ENCODE data around the gene CELA2A. TPM values are rescaled to one million over a fixed set of nuclear protein-coding genes. Genes with fewer than 3 reads are reported as not detected.
A peak's percentile ranks its signal among the peaks of the same experiment; 100 is the strongest.

Gene CELA2A
- 0.55 TPM in 1 of 2 replicates, not detected in the other for total RNA-seq (2014; rRNA removed; shearing (Covaris generic))

DNA sequence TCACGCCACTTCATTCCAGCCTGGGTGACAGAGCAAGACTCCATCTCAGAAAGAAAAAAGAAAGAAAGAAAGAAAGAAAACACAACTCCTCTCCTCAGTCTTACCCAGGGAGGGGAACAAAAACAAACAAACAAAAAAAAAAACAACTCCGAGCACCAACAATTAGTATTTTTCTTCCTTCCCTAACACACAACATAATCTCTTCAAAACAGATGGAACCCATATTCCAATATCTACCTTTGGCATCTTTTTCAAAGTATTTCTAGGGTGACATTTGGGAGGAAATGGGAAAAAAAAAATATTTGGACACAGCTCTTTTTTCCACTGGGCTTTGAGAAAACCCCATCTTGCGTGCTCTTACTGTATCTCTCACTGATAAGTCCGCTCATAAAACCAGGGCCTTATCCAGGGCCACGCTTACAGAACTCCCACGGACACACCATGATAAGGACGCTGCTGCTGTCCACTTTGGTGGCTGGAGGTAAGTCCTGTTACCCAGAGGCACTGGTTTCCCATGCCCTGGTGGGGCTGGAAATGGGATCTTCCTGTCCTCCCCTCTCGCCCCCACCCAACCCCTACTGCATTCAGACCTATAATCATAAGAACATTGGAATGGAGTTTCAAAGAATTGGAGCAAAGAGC, at the start of gene CELA2A:
Gene CELA2A (plus strand): TSS at position 420 of the 642 bp plus-strand sequence. CDS start 22 bp downstream, at position 442.
- Histone ChIP-seq H3K4me3 (no peak within 1 kb of the TSS), H3K4me1 (peaks cover 38% of the 10 kb centered on the region), H3K36me3 (no peaks in the 10 kb centered on the region), H3K27ac (no peak within 1 kb of the TSS), H3K27me3 (no peaks in the 10 kb centered on the region), H3K9me3 (replicated peaks) (no peaks in the 10 kb centered on the region)
- DNase-seq = no peak

DNA sequence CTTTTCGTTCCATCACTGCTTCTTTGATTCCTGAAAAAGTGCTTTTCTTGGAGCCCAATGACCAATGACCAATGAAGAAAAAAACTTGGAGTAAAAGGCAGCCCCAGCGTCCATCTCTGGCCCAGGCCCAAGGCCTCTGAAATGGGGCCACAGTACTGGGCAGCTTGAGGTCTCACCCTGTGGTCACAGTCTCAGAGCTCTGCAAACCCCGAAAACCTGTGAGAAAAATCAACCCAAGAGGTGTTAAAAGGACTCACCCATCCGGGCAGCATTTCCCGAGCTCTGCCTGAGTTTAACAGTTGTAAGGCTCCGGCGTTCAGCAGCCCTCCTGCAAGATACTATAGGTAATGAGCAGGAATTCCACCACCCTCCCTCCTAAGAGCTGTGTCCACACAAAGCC, 49.0 kb upstream of the CELA2A start:
- peaks cover 13% of the 10 kb centered on the region for H3K4me1 ChIP-seq
- no peak overlapping the region for H3K27ac ChIP-seq
- no peak overlapping the region for H3K4me3 ChIP-seq
- H3K9me3 ChIP-seq (replicated peaks) = no peaks in the 10 kb centered on the region
- no peaks in the 10 kb centered on the region for H3K27me3 ChIP-seq
- H3K36me3 ChIP-seq = peaks cover 2% of the 10 kb centered on the region; the same call in 1 of the 2 replicates
- no peak for DNase-seq

- no peak for DNase-seq
- H3K27ac ChIP-seq = peak overlapping the region; percentile 39
- peaks cover 21% of the 10 kb centered on the region for H3K4me1 ChIP-seq
- H3K36me3 ChIP-seq = peaks cover 9% of the 10 kb centered on the region; the same call in 1 of the 2 replicates
- H3K9me3 ChIP-seq (replicated peaks) = no peaks in the 10 kb centered on the region
- peak overlapping the region; percentile 86 for H3K4me3 ChIP-seq
- H3K27me3 ChIP-seq = no peaks in the 10 kb centered on the region
Observed at GRCh38 chr1:15408890-15409387, 47.6 kb upstream of the CELA2A start.

GRCh38 chr1:15409388-15410222, 46.9 kb upstream of the CELA2A start, which contains the start of gene EFHD2:
Gene EFHD2 (plus strand): TSS chr1:15409888. CDS start chr1:15409972, 84 bp downstream.
- peaks cover 14% of the 10 kb centered on the region; the same call in 1 of the 2 replicates for H3K36me3 ChIP-seq
- no peaks in the 10 kb centered on the region for H3K27me3 ChIP-seq
- DNase-seq = peak; percentile 93 to 94
- H3K9me3 ChIP-seq (replicated peaks) = no peaks in the 10 kb centered on the region
- H3K27ac ChIP-seq = peak within 1 kb of the TSS; percentile 40
- H3K4me3 ChIP-seq = peak within 1 kb of the TSS; percentile 86
- peaks cover 21% of the 10 kb centered on the region for H3K4me1 ChIP-seq

DNA sequence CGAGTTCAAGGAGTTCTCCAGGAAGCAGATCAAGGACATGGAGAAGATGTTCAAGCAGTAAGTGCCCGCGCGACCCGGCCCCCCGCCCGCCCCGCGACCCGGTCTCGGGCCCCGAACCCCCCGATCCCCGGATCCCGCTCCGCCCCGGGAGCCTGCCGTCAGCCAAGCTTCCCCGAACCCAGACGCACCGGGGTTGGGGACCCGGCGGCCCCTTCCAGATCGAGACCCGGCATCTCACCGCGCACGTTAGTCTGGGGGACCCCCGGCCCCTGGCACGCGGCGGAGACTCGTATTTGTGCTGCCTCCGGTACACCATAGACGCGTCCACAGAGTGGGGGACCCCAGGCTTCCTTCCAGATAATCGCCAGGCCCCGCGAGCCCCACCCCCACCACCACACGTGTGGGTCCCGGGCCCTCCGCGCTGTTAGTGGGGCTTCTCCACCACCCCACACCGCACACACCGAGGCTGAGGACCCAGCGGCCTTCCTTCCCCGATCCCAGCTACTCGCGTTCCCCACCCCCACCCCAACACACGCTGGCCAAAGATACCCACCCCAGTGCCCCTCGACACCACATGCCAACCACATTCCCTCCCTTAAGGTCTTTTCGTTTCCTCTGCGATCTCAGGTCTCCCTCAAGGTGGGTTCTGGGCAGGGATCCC, 46.2 kb upstream of the CELA2A start:
- peak overlapping the region; percentile 40; the same call in 1 of the 2 replicates for H3K27ac ChIP-seq
- H3K36me3 ChIP-seq = peaks cover 20% of the 10 kb centered on the region; the same call in 1 of the 2 replicates
- DNase-seq = peak; percentile 27 to 49

DNA sequence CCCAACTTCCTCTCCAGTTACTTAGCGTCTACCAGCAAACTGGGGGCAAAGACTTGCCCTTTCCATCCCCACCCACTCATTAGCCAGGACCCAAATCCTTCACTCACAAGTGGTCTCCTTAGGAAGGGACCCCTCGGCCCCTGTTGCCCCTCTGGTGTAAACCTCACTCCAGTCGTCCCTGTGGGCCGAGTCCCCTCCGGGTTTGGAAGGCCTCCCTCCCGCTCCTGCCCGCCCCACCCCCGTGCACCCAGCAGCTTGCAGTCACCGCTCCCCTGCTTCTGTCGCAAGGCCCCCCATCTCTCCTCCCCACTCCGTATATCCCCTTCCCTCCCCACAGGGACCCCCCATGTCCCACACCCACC, 45.7 kb upstream of the CELA2A start:
- DNase-seq = no peak
- Histone ChIP-seq H3K36me3 (peaks cover 25% of the 10 kb centered on the region; the same call in 1 of the 2 replicates), H3K27me3 (no peaks in the 10 kb centered on the region), H3K4me3 (peak overlapping the region; percentile 86), H3K4me1 (peaks cover 24% of the 10 kb centered on the region), H3K27ac (peak overlapping the region; percentile 40; the same call in 1 of the 2 replicates), H3K9me3 (replicated peaks) (no peaks in the 10 kb centered on the region)

More for the DNA sequence above, 46.2 kb upstream of the CELA2A start:
- H3K4me3 ChIP-seq = peak overlapping the region; percentile 86
- H3K27me3 ChIP-seq = no peaks in the 10 kb centered on the region
- no peaks in the 10 kb centered on the region for H3K9me3 ChIP-seq (replicated peaks)
- H3K4me1 ChIP-seq = peaks cover 21% of the 10 kb centered on the region

GRCh38 chr1:15411593-15412137, 44.9 kb upstream of the CELA2A start:
- Histone ChIP-seq H3K4me1 (peaks cover 32% of the 10 kb centered on the region), H3K36me3 (peaks cover 27% of the 10 kb centered on the region; the same call in 1 of the 2 replicates), H3K27ac (peak overlapping the region; percentile 49)

GRCh38 chr1:15412175-15412800, 44.2 kb upstream of the CELA2A start:
- H3K9me3 ChIP-seq (replicated peaks) = no peaks in the 10 kb centered on the region
- peaks cover 27% of the 10 kb centered on the region; the same call in 1 of the 2 replicates for H3K36me3 ChIP-seq
- H3K27me3 ChIP-seq = no peaks in the 10 kb centered on the region
- peak; percentile 56 to 67 for DNase-seq
- peak overlapping the region; percentile 86 for H3K4me3 ChIP-seq
- peak overlapping the region; percentile 49 for H3K27ac ChIP-seq
- peaks cover 38% of the 10 kb centered on the region for H3K4me1 ChIP-seq

More at GRCh38 chr1:15411593-15412137, 44.9 kb upstream of the CELA2A start:
- peak; percentile 86 to 91 for DNase-seq
- no peaks in the 10 kb centered on the region for H3K9me3 ChIP-seq (replicated peaks)
- H3K4me3 ChIP-seq = peak overlapping the region; percentile 86
- H3K27me3 ChIP-seq = no peaks in the 10 kb centered on the region

DNA sequence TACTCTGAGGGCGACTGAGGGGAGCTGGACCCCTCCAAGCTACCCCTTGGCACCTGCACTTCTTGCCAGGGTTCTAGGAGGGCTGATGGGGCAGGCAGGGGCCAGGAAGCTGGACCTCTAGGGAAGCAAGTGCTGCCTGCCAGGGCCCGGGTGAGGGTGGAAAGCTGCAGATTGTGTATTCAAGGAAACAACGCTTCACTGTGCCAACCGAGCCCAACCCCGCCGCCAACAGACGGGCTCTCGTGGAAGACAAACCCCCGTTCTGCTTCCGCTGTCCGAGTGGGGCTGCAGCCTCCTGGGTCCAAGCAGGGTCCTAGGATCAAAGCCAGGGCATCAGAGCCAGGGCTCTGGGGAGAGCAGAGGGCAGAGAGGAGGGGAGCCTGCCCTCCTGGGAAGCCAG, 43.7 kb upstream of the CELA2A start:
- Histone ChIP-seq H3K27me3 (no peaks in the 10 kb centered on the region), H3K9me3 (replicated peaks) (no peaks in the 10 kb centered on the region), H3K4me3 (no peak overlapping the region), H3K27ac (peak overlapping the region; percentile 49; the same call in 1 of the 2 replicates), H3K4me1 (peaks cover 42% of the 10 kb centered on the region), H3K36me3 (peaks cover 27% of the 10 kb centered on the region; the same call in 1 of the 2 replicates)
- DNase-seq = no peak

DNA sequence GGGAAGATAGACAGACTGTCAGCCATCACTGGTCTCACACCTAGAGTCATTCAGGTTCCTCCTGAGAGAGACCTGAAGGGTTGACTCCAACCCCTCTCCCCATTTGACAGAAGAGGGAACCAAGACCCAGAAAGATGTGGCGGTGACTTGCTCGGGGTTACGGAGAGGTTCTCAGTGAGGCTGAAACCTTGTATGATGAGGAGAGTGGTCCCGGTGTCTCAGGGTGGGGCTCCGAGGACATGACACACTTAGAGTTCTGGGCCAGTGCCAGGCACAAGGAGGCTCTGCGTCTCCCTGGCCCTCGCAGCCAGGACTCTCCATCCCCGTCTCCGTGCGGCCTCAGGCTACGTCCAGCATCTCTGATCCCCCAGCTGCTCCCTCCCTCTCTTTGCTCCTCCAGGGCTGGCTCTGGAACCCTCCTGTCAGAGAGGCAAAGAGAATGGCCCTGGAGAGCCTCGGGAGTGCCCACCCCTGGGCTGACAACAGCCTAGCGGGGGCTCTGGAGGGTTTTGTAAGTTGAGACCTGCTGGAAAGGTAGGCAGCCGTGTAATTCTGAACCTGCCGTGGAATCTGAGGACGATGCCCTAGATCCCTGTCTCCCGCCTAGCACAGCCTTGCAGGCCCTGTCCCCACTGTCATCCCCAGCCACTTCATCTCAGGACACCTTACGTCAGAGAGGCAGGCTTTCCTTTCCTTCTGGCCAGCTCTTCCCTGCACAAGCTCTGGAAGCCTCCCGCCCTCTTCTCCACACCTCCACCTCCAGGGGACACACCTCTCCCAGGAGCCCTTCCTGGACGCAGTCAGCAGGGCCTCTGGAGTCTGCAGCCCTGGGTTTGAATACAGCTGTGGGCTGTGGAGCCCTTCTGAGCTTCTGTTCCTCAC, 42.7 kb upstream of the CELA2A start:
- H3K27ac ChIP-seq = no peak overlapping the region

DNA sequence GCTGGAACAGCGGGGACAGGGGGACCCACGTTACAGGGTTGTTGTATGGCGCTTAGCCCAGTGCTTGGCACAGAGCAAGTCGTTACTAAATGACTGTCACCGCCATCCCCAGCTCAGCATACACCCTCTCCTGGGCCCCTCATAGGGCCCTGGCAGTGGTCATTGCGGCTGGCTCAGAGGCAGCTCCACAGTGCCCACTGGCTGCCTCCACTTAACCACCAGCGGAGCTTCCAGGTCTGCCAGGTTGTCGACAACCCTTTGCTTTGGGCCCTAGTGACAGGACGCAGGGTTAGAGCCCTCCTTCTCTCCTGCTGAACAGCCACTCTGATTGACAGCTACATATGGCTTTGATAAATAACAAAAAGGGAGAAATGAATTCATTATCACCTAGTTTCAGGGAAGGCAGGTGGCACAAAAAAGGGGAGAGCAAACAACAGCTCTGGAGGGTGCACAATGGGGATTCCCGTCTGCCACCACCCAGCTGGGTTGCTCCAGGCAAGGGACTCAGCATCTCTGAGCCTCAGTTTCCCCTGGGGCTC, 42.0 kb upstream of the CELA2A start:
- no peak overlapping the region for H3K4me3 ChIP-seq
- peaks cover 44% of the 10 kb centered on the region for H3K4me1 ChIP-seq
- DNase-seq = no peak
- no peak overlapping the region for H3K27ac ChIP-seq
- H3K36me3 ChIP-seq = peaks cover 27% of the 10 kb centered on the region; the same call in 1 of the 2 replicates
- no peaks in the 10 kb centered on the region for H3K9me3 ChIP-seq (replicated peaks)
- no peaks in the 10 kb centered on the region for H3K27me3 ChIP-seq

More for the DNA sequence above, 42.7 kb upstream of the CELA2A start:
- DNase-seq = no peak
- Histone ChIP-seq H3K36me3 (peaks cover 27% of the 10 kb centered on the region; the same call in 1 of the 2 replicates), H3K4me1 (peaks cover 44% of the 10 kb centered on the region), H3K27me3 (no peaks in the 10 kb centered on the region), H3K9me3 (replicated peaks) (no peaks in the 10 kb centered on the region), H3K4me3 (no peak overlapping the region)

DNA sequence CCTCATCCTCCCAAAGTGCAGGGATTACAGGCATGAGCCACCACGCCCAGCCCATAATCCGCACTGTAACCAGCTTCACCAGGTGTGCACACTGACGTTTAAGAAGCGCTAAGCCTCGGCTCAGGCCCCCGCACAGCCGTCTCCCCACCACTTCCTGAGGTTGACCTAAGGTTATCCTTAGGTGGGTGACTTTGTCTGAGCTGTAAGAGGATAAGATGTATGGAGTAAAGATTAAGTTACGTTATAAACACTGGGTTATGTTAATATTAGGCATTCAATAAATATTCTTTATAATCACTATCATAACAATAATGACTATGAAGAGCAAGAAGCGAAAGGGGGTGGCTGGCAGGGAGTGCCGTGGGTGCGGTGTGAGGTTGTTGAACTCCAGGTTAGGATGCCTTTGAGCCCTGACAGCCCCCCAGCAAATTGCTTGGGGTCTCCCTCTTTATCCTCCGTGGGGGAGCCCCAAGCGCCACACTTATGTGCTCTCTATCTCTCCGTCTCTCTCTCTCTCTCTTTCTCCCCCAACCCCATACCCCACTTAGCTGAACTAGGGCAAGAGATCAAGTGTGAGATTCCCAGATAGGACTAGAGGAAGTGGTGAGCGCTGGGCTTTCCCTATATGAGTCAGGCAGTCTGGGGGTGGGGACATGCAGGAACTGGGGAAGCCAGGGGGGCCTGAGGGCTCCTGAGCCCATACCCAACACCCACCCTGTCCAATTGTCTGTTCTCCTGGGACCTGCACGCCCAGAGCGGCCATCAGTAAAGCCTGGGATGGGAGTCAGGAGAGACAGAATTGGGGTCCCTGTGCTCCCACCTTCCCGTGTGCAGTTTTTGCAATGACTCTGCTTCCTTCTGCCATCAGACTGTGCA, 39.2 kb upstream of the CELA2A start:
- Histone ChIP-seq H3K27ac (peak overlapping the region; percentile 20), H3K4me3 (no peak overlapping the region), H3K27me3 (no peaks in the 10 kb centered on the region), H3K4me1 (peaks cover 39% of the 10 kb centered on the region), H3K9me3 (replicated peaks) (no peaks in the 10 kb centered on the region), H3K36me3 (peaks cover 44% of the 10 kb centered on the region)
- peak; percentile 65 to 74 for DNase-seq

Data from SJCRH30 (cell line).